ENCODE results near the gene GRPR. TPM values are rescaled to one million over a fixed set of nuclear protein-coding genes. Genes with fewer than 3 reads are reported as not detected.

GRPR gene
- total and polyA plus RNA-seq, 10 of the 15 experiments (the other 5 are each of a cell fraction or from before 2014, with no cell fraction given) = 0.10 to 3.7 (median 0.21) TPM; not detected in 1

- TF ChIP-seq USF2 (IDR thresholded peaks at IDR 0.05; ENCODE audit: borderline replicate concordance, low read depth, low read length) (no peak), RELA (IDR thresholded peaks at IDR 0.05; ENCODE audit: borderline replicate concordance, partially characterized antibody) (no peak), BACH1 (IDR thresholded peaks at IDR 0.05; ENCODE audit: borderline replicate concordance) (peak; percentile 37; the same call in 1 of the 2 replicates), TCF3 (IDR thresholded peaks at IDR 0.05; ENCODE audit: borderline replicate concordance, insufficient read depth, low read depth, low read length) (peak; percentile 40; the same call in 1 of the 2 replicates), MEF2B (IDR thresholded peaks at IDR 0.05; ENCODE audit: partially characterized antibody, poor library complexity, severe bottlenecking) (peak; percentile 43), ZBTB40 (IDR thresholded peaks at IDR 0.05; ENCODE audit: borderline replicate concordance) (no peak), ZBTB4 (CRISPR knock-in tag; IDR thresholded peaks at IDR 0.05) (no peak), GABPA (IDR thresholded peaks at IDR 0.05; ENCODE audit: low read depth) (peak; percentile 51; the same call in 1 of the 2 replicates), JUND (IDR thresholded peaks at IDR 0.05; ENCODE audit: low read depth, low read length) (peak; percentile 62; the same call in 1 of the 2 replicates), MYB (IDR thresholded peaks at IDR 0.05; ENCODE audit: borderline replicate concordance, low read depth, low read length) (no peak), ZZZ3 (IDR thresholded peaks at IDR 0.05; ENCODE audit: control insufficient read depth, insufficient read length, low read depth) (no peak), SUPT20H (IDR thresholded peaks at IDR 0.05; ENCODE audit: borderline replicate concordance, control insufficient read depth, low read depth, low read length) (no peak), CTCF (IDR thresholded peaks at IDR 0.05 in 2 of 3, conservative IDR thresholded peaks at IDR 0.05 in 1 of 3; ENCODE audit: control insufficient read depth in 2 of 3, extremely low read depth in 1 of 3, insufficient read depth in 1 of 3, low read depth in 3 of 3, low read length in 3 of 3) (no peak), SMAD5 (IDR thresholded peaks at IDR 0.05; ENCODE audit: low read depth) (no peak), CEBPB (IDR thresholded peaks at IDR 0.05; ENCODE audit: borderline replicate concordance in 1 of 2, low read depth in 2 of 2, low read length in 2 of 2) (no peak), NFXL1 (IDR thresholded peaks at IDR 0.05; ENCODE audit: borderline replicate concordance) (no peak), TBL1XR1 (IDR thresholded peaks at IDR 0.05; ENCODE audit: low read depth, low read length) (no peak)
These were observed 3.8 kb upstream of the GRPR start (continued) for GRCh38 chrX:16119353-16120220.
